Stomach (tissue), 4 donors: ENCODE results near the gene NDUFB7.

Experiments used
- EP300 ChIP-seq: sonication (generic); formaldehyde crosslinking; IDR thresholded peaks from one replicate; pipeline ENCODE4 v1.6.1; 2017; ENCODE audit warnings: antibody characterized with exemption
- POLR2A ChIP-seq, 4 donors: fragments of 450-650 bp; IDR thresholded peaks; one replicate each; pipeline ENCODE4 v1.6.1; 2016; ENCODE audit warnings: antibody characterized with exemption in 4 of 4, control low read depth in 2 of 4, mild to moderate bottlenecking in 1 of 4, moderate library complexity in 1 of 4
- POLR2AphosphoS5 ChIP-seq, 3 donors: sonication (generic); formaldehyde crosslinking; IDR thresholded peaks; one replicate each; pipeline ENCODE4 v1.6.1; 2016; ENCODE audit warnings: antibody characterized with exemption in 3 of 3
- TF ChIP-seq, protein P1 (sequence below), 7 experiments: fragments of 450-650 bp in 4 of 7; fragments of 200-600 bp in 3 of 7; sonication (generic) in 3 of 7; IDR thresholded peaks; one replicate each; pipeline ENCODE4 v1.5.1; 2016 to 2019; ENCODE audit warnings: antibody characterized with exemption in 7 of 7, control low read depth in 2 of 7, mild to moderate bottlenecking in 1 of 7

DNA sequence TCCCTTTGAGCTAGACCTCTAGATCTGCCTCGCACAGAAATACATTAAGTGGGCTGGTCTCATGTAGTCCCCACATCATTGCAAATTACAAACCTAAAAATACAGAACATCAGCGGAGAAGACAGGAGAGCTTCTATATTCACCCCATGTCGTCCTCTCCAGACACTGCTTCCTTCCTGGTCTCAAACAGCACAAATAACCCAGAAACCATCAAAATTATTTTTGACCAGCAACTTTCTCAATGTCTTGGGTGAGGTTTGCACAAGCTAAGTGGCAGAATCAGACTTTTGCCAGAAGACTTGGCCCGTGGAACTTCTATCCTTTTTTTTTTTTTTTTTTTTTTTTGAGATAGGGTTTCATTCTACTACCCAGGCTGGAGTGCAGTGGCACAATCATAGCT lies 39.2 kb upstream of the NDUFB7 start:
- TF ChIP-seq POLR2AphosphoS5 (IDR thresholded peaks at IDR 0.05) (no peak), POLR2A (IDR thresholded peaks at IDR 0.05) (no peak), EP300 (no peak)
- TF ChIP-seq, protein P1, sequence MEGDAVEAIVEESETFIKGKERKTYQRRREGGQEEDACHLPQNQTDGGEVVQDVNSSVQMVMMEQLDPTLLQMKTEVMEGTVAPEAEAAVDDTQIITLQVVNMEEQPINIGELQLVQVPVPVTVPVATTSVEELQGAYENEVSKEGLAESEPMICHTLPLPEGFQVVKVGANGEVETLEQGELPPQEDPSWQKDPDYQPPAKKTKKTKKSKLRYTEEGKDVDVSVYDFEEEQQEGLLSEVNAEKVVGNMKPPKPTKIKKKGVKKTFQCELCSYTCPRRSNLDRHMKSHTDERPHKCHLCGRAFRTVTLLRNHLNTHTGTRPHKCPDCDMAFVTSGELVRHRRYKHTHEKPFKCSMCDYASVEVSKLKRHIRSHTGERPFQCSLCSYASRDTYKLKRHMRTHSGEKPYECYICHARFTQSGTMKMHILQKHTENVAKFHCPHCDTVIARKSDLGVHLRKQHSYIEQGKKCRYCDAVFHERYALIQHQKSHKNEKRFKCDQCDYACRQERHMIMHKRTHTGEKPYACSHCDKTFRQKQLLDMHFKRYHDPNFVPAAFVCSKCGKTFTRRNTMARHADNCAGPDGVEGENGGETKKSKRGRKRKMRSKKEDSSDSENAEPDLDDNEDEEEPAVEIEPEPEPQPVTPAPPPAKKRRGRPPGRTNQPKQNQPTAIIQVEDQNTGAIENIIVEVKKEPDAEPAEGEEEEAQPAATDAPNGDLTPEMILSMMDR (IDR thresholded peaks at IDR 0.05): no peak
